ENCODE results near the gene GLRX3.

Gene GLRX3

GRCh38 chr10:130215931-130216231 lies 79.7 kb downstream of the GLRX3 start:
- no peaks in the 10 kb centered on the region for H3K36me3 ChIP-seq (ENCODE audit: control insufficient read depth in 2 of 2, insufficient read depth in 1 of 2, low read length in 2 of 2)
- POLR2A ChIA-PET: no interaction called here
- no peaks in the 10 kb centered on the region for H3K9me3 ChIP-seq (ENCODE audit: control insufficient read depth, insufficient read depth, low read depth, low read length)
- H3K27ac ChIP-seq (ENCODE audit: extremely low read depth, low read depth, low read length): no peak overlapping the region
- H3K4me3 ChIP-seq (ENCODE audit: low read depth, low read length): no peak overlapping the region
- H3K4me1 ChIP-seq (ENCODE audit: control insufficient read depth, insufficient read depth, low read length): no peaks in the 10 kb centered on the region
- no peak for TF ChIP-seq ZNF792 (tag by site-specific recombination; IDR thresholded peaks at IDR 0.05)
- no peak for TF ChIP-seq MYNN (tag by site-specific recombination; IDR thresholded peaks at IDR 0.05; ENCODE audit: borderline replicate concordance)
- TF ChIP-seq ZNF266 (tag by site-specific recombination; IDR thresholded peaks at IDR 0.05; ENCODE audit: low read depth): no peak
- no peak for TF ChIP-seq KLF7 (tag by site-specific recombination; IDR thresholded peaks at IDR 0.05; ENCODE audit: borderline replicate concordance)
- no peak for TF ChIP-seq ZNF433 (tag by site-specific recombination; IDR thresholded peaks at IDR 0.05; ENCODE audit: low read depth)
- no peak for TF ChIP-seq ZNF169 (tag by site-specific recombination; IDR thresholded peaks at IDR 0.05)
- no peak for TF ChIP-seq GLI4 (tag by site-specific recombination; IDR thresholded peaks at IDR 0.05)
- TF ChIP-seq ZNF639 (tag by site-specific recombination; IDR thresholded peaks at IDR 0.05): no peak
- TF ChIP-seq FEZF1 (tag by site-specific recombination; IDR thresholded peaks at IDR 0.05): no peak
- TF ChIP-seq ZNF664 (tag by site-specific recombination; IDR thresholded peaks at IDR 0.05): no peak
- no peak for TF ChIP-seq ZNF157 (tag by site-specific recombination; IDR thresholded peaks at IDR 0.05)
- no peak for TF ChIP-seq ZNF660 (tag by site-specific recombination; IDR thresholded peaks at IDR 0.05)
- TF ChIP-seq KLF9 (tag by site-specific recombination; IDR thresholded peaks at IDR 0.05; ENCODE audit: low read depth): no peak
- no peak for TF ChIP-seq ZNF549 (tag by site-specific recombination; IDR thresholded peaks at IDR 0.05)
- no peak for TF ChIP-seq ZNF677 (tag by site-specific recombination; IDR thresholded peaks at IDR 0.05)
- TF ChIP-seq ZNF544 (tag by site-specific recombination; IDR thresholded peaks at IDR 0.05): no peak
- CTCF ChIA-PET: interaction anchor here (0.6 kb wide), 1 partner anchor 1583 kb away, joined by 3 read pairs; no protein-coding TSS in a partner anchor

GRCh38 chr10:130218181-130218641 lies 82.0 kb downstream of the GLRX3 start:
- Histone ChIP-seq H3K27ac (ENCODE audit: extremely low read depth, low read depth, low read length) (no peak overlapping the region), H3K36me3 (ENCODE audit: control insufficient read depth in 2 of 2, insufficient read depth in 1 of 2, low read length in 2 of 2) (no peaks in the 10 kb centered on the region), H3K9me3 (ENCODE audit: control insufficient read depth, insufficient read depth, low read depth, low read length) (no peaks in the 10 kb centered on the region), H3K4me1 (ENCODE audit: control insufficient read depth, insufficient read depth, low read length) (no peaks in the 10 kb centered on the region), H3K4me3 (ENCODE audit: low read depth, low read length) (no peak overlapping the region)
- ChIA-PET POLR2A (no interaction called here), CTCF (interaction anchor here (1.4 kb wide), 1 partner anchor 27 kb away, joined by 3 read pairs; no protein-coding TSS in a partner anchor)
- no peak for TF ChIP-seq ZNF404 (tag by site-specific recombination; IDR thresholded peaks at IDR 0.05)
- TF ChIP-seq ZNF48 (tag by site-specific recombination; IDR thresholded peaks at IDR 0.05): no peak
- no peak for TF ChIP-seq ZBTB1 (tag by site-specific recombination; IDR thresholded peaks at IDR 0.05)
- no peak for TF ChIP-seq KLF9 (tag by site-specific recombination; IDR thresholded peaks at IDR 0.05; ENCODE audit: low read depth)
- no peak for TF ChIP-seq YY1 (tag by site-specific recombination; IDR thresholded peaks at IDR 0.05)
- TF ChIP-seq ZNF530 (tag by site-specific recombination; IDR thresholded peaks at IDR 0.05; ENCODE audit: low read depth): no peak
- TF ChIP-seq ZNF776 (tag by site-specific recombination; IDR thresholded peaks at IDR 0.05; ENCODE audit: borderline replicate concordance): no peak
- TF ChIP-seq, protein P1, sequence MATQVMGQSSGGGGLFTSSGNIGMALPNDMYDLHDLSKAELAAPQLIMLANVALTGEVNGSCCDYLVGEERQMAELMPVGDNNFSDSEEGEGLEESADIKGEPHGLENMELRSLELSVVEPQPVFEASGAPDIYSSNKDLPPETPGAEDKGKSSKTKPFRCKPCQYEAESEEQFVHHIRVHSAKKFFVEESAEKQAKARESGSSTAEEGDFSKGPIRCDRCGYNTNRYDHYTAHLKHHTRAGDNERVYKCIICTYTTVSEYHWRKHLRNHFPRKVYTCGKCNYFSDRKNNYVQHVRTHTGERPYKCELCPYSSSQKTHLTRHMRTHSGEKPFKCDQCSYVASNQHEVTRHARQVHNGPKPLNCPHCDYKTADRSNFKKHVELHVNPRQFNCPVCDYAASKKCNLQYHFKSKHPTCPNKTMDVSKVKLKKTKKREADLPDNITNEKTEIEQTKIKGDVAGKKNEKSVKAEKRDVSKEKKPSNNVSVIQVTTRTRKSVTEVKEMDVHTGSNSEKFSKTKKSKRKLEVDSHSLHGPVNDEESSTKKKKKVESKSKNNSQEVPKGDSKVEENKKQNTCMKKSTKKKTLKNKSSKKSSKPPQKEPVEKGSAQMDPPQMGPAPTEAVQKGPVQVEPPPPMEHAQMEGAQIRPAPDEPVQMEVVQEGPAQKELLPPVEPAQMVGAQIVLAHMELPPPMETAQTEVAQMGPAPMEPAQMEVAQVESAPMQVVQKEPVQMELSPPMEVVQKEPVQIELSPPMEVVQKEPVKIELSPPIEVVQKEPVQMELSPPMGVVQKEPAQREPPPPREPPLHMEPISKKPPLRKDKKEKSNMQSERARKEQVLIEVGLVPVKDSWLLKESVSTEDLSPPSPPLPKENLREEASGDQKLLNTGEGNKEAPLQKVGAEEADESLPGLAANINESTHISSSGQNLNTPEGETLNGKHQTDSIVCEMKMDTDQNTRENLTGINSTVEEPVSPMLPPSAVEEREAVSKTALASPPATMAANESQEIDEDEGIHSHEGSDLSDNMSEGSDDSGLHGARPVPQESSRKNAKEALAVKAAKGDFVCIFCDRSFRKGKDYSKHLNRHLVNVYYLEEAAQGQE (tag by site-specific recombination; IDR thresholded peaks at IDR 0.05): no peak
- TF ChIP-seq ZNF184 (tag by site-specific recombination; IDR thresholded peaks at IDR 0.05): no peak
- TF ChIP-seq ZNF341 (tag by site-specific recombination; IDR thresholded peaks at IDR 0.05; ENCODE audit: low read depth): no peak
- TF ChIP-seq ZNF692 (tag by site-specific recombination; IDR thresholded peaks at IDR 0.05): no peak
- TF ChIP-seq BCL11A (tag by site-specific recombination; IDR thresholded peaks at IDR 0.05; ENCODE audit: low read depth): no peak
- no peak for TF ChIP-seq ZNF623 (tag by site-specific recombination; IDR thresholded peaks at IDR 0.05)
- TF ChIP-seq ZBTB17 (tag by site-specific recombination; IDR thresholded peaks at IDR 0.05): no peak
